Measurements from ENCODE around the gene RALGAPA2.
"Not testable (repeated sequence)": the region's sequence is repeated elsewhere in the genome, so short reads cannot be mapped to it uniquely, and the experiment has no call there.

The RALGAPA2 gene

GRCh38 chr20:20367575-20368417 is 344.6 kb downstream of the RALGAPA2 start, which contains the start of gene INSM1:
Gene INSM1 (plus strand): TSS chr20:20368104. CDS start chr20:20368268, 164 bp downstream.
- peak; percentile 78 for DNase-seq (ENCODE audit: low spot score)

GRCh38 chr20:20366876-20367574 is 345.4 kb downstream of the RALGAPA2 start:
- DNase-seq (ENCODE audit: low spot score), result peak; percentile 47

GRCh38 chr20:20366551-20366875 is 345.9 kb downstream of the RALGAPA2 start:
- DNase-seq (ENCODE audit: low spot score), result no peak

GRCh38 chr20:20365480-20366161 is 346.8 kb downstream of the RALGAPA2 start:
- no peak for DNase-seq (ENCODE audit: low spot score)

GRCh38 chr20:20364593-20365479 is 347.6 kb downstream of the RALGAPA2 start:
- no peak for DNase-seq (ENCODE audit: low spot score)

- DNase-seq (ENCODE audit: low spot score), result no peak
Observed at GRCh38 chr20:20363799-20364592, 348.4 kb downstream of the RALGAPA2 start.

- peak; percentile 48 for DNase-seq (ENCODE audit: low spot score)
Observed at GRCh38 chr20:20363434-20363798, 349.0 kb downstream of the RALGAPA2 start.

GRCh38 chr20:20362774-20363433 is 349.5 kb downstream of the RALGAPA2 start:
- DNase-seq (ENCODE audit: low spot score), result no peak

- peak; percentile 71 for DNase-seq (ENCODE audit: low spot score)
Observed at GRCh38 chr20:20360464-20360863, 352.0 kb downstream of the RALGAPA2 start.

GRCh38 chr20:20359628-20360027 is 352.8 kb downstream of the RALGAPA2 start:
- no peak for DNase-seq (ENCODE audit: low spot score)

- DNase-seq (ENCODE audit: low spot score), result no peak
Observed at GRCh38 chr20:20358801-20359200, 353.6 kb downstream of the RALGAPA2 start.

- not testable (repeated sequence) for DNase-seq (ENCODE audit: low spot score)
Observed at GRCh38 chr20:20355503-20355902, 356.9 kb downstream of the RALGAPA2 start.

- no peak for DNase-seq (ENCODE audit: low spot score)
Observed at GRCh38 chr20:20353576-20353975, 358.9 kb downstream of the RALGAPA2 start.

- no peak for DNase-seq (ENCODE audit: low spot score)
Observed at GRCh38 chr20:20344476-20344875, 368.0 kb downstream of the RALGAPA2 start.

- no peak for DNase-seq (ENCODE audit: low spot score)
Observed at GRCh38 chr20:20343932-20344331, 368.5 kb downstream of the RALGAPA2 start.

Measured in putamen (tissue), 1 donor.